Measurements from ENCODE around the gene YARS1. TPM values are rescaled to one million over a fixed set of nuclear protein-coding genes. Genes with fewer than 3 reads are reported as not detected.
"Not testable (repeated sequence)": the region's sequence is repeated elsewhere in the genome, so short reads cannot be mapped to it uniquely, and the experiment has no call there.

YARS1 gene
- total and polyA plus RNA-seq, 4 donors: 31.6 to 94.0 (median 52.6) TPM

DNA sequence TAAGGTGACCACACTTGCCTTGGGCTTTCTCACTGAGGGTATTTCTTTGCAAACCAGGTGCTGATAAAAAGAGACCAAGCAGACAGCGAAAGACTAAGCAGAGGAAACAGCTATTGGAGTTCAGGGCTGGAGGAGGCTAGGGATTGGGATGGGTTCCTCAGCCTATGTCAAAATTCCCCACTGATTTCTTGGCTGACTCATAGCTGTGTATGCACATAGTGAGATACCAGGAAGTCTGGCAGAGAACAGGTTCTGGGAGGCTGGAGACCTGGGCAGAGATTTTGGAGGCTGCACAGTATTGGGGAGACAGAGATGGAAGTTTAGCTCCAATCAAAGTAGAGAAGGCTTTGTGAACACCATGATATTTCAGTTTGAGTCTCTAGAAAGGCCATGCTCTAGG is 25.3 kb downstream of the YARS1 start:
- Histone ChIP-seq H3K4me3 (ENCODE audit: low read depth in 1 of 3, low read length in 3 of 3) (no peak overlapping the region), H3K27ac (ENCODE audit: low read depth in 1 of 2, low read length in 2 of 2) (no peak overlapping the region), H3K4me1 (ENCODE audit: control insufficient read depth in 4 of 4, insufficient read depth in 4 of 4, low read length in 3 of 4) (no peaks in the 10 kb centered on the region), H3K36me3 (ENCODE audit: control insufficient read depth in 4 of 4, insufficient read depth in 3 of 4, low read depth in 1 of 4, low read length in 3 of 4) (peaks cover 5 to 34% (median 14%) of the 10 kb centered on the region in 4 donors), H3K9me3 (ENCODE audit: control insufficient read depth in 4 of 4, low read length in 3 of 4) (no peaks in the 10 kb centered on the region), H3K9ac (ENCODE audit: low read depth in 1 of 2, low read length in 2 of 2) (no peak overlapping the region), H3K27me3 (ENCODE audit: control insufficient read depth in 4 of 4, insufficient read depth in 4 of 4, low read length in 3 of 4) (no peaks in the 10 kb centered on the region)
- TF ChIP-seq NR2F2 (IDR thresholded peaks at IDR 0.05) (no peak), REST (IDR thresholded peaks at IDR 0.05) (no peak), SP1 (IDR thresholded peaks at IDR 0.05) (no peak), TAF1 (conservative IDR thresholded peaks at IDR 0.05) (no peak), YY1 (IDR thresholded peaks at IDR 0.05) (no peak), ZBTB33 (IDR thresholded peaks at IDR 0.05) (no peak), EGR1 (IDR thresholded peaks at IDR 0.05; ENCODE audit: low read depth in 2 of 2) (no peak), RAD21 (IDR thresholded peaks at IDR 0.05) (no peak), GABPA (IDR thresholded peaks at IDR 0.05 in 1 of 2, conservative IDR thresholded peaks at IDR 0.05 in 1 of 2) (no peak), FOXA2 (IDR thresholded peaks at IDR 0.05) (no peak), JUND (IDR thresholded peaks at IDR 0.05) (no peak), RXRA (IDR thresholded peaks at IDR 0.05) (no peak), HNF4G (IDR thresholded peaks at IDR 0.05) (no peak)
- TF ChIP-seq, protein P1, sequence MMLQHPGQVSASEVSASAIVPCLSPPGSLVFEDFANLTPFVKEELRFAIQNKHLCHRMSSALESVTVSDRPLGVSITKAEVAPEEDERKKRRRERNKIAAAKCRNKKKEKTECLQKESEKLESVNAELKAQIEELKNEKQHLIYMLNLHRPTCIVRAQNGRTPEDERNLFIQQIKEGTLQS (IDR thresholded peaks at IDR 0.05): no peak
- TF ChIP-seq, protein P2, sequence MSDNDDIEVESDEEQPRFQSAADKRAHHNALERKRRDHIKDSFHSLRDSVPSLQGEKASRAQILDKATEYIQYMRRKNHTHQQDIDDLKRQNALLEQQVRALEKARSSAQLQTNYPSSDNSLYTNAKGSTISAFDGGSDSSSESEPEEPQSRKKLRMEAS (IDR thresholded peaks at IDR 0.05): no peak
- TF ChIP-seq, protein P3, sequence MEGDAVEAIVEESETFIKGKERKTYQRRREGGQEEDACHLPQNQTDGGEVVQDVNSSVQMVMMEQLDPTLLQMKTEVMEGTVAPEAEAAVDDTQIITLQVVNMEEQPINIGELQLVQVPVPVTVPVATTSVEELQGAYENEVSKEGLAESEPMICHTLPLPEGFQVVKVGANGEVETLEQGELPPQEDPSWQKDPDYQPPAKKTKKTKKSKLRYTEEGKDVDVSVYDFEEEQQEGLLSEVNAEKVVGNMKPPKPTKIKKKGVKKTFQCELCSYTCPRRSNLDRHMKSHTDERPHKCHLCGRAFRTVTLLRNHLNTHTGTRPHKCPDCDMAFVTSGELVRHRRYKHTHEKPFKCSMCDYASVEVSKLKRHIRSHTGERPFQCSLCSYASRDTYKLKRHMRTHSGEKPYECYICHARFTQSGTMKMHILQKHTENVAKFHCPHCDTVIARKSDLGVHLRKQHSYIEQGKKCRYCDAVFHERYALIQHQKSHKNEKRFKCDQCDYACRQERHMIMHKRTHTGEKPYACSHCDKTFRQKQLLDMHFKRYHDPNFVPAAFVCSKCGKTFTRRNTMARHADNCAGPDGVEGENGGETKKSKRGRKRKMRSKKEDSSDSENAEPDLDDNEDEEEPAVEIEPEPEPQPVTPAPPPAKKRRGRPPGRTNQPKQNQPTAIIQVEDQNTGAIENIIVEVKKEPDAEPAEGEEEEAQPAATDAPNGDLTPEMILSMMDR (IDR thresholded peaks at IDR 0.05; ENCODE audit: low read depth, low read length, missing input control): no peak
- WGBS: 98% methylated on average over 1 of the region's 1 CpG
- DNase-seq (ENCODE audit: low spot score): no peak

DNA sequence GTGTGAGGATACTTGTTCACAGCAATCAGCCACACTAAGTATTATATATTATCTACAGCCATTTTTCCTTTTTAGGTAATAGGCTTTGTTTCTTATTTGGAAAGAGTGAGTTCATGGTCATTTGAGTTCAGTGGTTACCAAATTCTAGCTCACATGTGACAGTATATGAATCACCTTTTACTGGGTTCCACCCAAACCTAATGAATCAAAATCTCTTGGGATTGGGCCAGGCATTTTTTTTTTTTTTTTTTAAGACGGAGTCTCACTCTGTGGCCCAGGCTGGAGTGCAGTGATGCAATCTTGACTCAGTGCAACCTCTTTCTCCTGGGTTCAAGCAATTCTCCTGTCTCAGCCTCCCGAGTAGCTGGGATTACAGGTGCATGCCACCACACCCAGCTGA is 27.8 kb downstream of the YARS1 start:
- 62% methylated on average over 2 of the region's 2 CpGs for WGBS
- H3K27me3 ChIP-seq (ENCODE audit: control insufficient read depth in 4 of 4, insufficient read depth in 4 of 4, low read length in 3 of 4); H3K9ac ChIP-seq (ENCODE audit: low read depth in 1 of 2, low read length in 2 of 2); H3K4me1 ChIP-seq (ENCODE audit: control insufficient read depth in 4 of 4, insufficient read depth in 4 of 4, low read length in 3 of 4); H3K9me3 ChIP-seq (ENCODE audit: control insufficient read depth in 4 of 4, low read length in 3 of 4); DNase-seq (ENCODE audit: low spot score); H3K4me3 ChIP-seq (ENCODE audit: low read depth in 1 of 3, low read length in 3 of 3): not testable (repeated sequence)
- Histone ChIP-seq H3K27ac (ENCODE audit: low read depth in 1 of 2, low read length in 2 of 2) (peak overlapping the region in 1 of 2 donors; percentile 4), H3K36me3 (ENCODE audit: control insufficient read depth in 4 of 4, insufficient read depth in 3 of 4, low read depth in 1 of 4, low read length in 3 of 4) (peaks cover 8 to 48% (median 24%) of the 10 kb centered on the region in 4 donors)
- TF ChIP-seq RXRA (IDR thresholded peaks at IDR 0.05): peak in 1 of 2 donors; percentile 54
- peak in 1 of 2 donors; percentile 4 for TF ChIP-seq HNF4A (conservative IDR thresholded peaks at IDR 0.05)
- peak in 1 of 2 donors; percentile 54 for TF ChIP-seq JUND (IDR thresholded peaks at IDR 0.05)

Data from liver (tissue), 9 donors.